Fibroblast of the aortic adventitia (primary cell): ENCODE results near the gene TRRAP. TPM values are rescaled to one million over a fixed set of nuclear protein-coding genes. Genes with fewer than 3 reads are reported as not detected.

Experiments used
- DNase-seq: peaks from one replicate; pipeline ENCODE4 v3.0.0-alpha.2; 2010; ENCODE audit warnings: low read depth
- H3K4me3 ChIP-seq: 2 replicates; pipeline ENCODE4 v1.5.1; 2011; ENCODE audit warnings: low read depth, mild to moderate bottlenecking, control low read depth, low read length, moderate library complexity
- total RNA-seq: library from RNA; depleted of rRNA; stranded (reverse); fragments of >200 nt; gene quantifications from 2 replicates; pipeline ENCODE4 v1.2.3, GENCODE V29; 2012; ENCODE audit warnings: low replicate concordance
- TF ChIP-seq, protein P1 (sequence below): IDR thresholded peaks from 2 replicates; pipeline ENCODE4 v1.5.1; 2011; ENCODE audit warnings: mild to moderate bottlenecking, low read length, control low read depth, inconsistent platforms; ENCODE audit not compliant: insufficient read depth

The TRRAP gene
- total RNA-seq, 1 donor, result 17.4 TPM

DNA sequence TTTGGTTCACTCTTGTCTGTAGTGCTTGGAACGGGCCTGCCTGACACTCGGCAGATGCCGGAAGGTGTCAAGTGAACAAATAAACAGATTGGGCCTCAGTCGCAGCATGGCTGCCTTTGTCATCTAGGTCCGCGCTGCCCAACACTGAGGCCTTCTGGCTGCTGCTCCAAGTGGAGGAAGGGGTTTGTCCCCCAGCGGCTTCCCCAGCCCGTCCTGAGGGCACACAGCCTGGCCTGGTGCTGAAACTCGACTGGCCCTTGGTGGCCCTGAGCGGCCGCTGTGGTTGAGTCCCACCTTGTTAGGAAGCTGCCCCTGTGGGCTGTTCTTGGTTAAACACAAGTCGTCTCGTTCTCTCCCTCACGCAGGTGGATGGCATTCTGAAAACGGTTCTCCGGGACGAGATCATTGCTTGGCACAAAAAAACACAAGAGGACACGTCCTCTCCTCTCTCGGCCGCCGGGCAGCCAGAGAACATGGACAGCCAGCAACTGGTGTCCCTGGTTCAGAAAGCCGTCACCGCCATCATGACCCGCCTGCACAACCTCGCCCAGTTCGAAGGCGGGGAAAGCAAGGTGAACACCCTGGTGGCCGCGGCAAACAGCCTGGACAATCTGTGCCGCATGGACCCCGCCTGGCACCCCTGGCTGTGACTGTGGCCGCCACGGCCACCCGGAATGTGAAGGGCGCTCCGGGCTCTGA is 133.5 kb downstream of the TRRAP start:
- no peak overlapping the region for H3K4me3 ChIP-seq
- no peak for DNase-seq
- TF ChIP-seq, protein P1, sequence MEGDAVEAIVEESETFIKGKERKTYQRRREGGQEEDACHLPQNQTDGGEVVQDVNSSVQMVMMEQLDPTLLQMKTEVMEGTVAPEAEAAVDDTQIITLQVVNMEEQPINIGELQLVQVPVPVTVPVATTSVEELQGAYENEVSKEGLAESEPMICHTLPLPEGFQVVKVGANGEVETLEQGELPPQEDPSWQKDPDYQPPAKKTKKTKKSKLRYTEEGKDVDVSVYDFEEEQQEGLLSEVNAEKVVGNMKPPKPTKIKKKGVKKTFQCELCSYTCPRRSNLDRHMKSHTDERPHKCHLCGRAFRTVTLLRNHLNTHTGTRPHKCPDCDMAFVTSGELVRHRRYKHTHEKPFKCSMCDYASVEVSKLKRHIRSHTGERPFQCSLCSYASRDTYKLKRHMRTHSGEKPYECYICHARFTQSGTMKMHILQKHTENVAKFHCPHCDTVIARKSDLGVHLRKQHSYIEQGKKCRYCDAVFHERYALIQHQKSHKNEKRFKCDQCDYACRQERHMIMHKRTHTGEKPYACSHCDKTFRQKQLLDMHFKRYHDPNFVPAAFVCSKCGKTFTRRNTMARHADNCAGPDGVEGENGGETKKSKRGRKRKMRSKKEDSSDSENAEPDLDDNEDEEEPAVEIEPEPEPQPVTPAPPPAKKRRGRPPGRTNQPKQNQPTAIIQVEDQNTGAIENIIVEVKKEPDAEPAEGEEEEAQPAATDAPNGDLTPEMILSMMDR, result no peak

DNA sequence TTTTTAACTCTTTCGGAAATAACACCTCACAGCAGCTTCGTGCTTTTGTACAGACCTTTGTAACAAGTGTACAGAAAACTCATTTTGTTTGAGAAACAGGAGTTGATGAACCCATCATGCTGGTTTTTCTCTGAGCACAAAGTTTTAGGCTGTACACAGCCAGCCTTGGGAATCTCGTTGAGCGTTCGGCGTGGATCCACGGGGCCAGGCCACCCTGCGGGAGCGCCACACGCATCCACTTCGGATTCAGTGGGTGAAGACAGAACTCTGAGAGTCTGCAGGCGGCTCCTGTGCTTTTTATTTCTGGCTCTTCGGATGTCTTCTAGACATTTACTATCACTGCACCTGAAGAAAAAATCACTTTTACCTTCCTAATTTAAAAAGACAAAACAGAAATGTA is 134.4 kb downstream of the TRRAP start:
- DNase-seq, result no peak
- TF ChIP-seq, protein P1, result no peak
- H3K4me3 ChIP-seq, result no peak overlapping the region

DNA sequence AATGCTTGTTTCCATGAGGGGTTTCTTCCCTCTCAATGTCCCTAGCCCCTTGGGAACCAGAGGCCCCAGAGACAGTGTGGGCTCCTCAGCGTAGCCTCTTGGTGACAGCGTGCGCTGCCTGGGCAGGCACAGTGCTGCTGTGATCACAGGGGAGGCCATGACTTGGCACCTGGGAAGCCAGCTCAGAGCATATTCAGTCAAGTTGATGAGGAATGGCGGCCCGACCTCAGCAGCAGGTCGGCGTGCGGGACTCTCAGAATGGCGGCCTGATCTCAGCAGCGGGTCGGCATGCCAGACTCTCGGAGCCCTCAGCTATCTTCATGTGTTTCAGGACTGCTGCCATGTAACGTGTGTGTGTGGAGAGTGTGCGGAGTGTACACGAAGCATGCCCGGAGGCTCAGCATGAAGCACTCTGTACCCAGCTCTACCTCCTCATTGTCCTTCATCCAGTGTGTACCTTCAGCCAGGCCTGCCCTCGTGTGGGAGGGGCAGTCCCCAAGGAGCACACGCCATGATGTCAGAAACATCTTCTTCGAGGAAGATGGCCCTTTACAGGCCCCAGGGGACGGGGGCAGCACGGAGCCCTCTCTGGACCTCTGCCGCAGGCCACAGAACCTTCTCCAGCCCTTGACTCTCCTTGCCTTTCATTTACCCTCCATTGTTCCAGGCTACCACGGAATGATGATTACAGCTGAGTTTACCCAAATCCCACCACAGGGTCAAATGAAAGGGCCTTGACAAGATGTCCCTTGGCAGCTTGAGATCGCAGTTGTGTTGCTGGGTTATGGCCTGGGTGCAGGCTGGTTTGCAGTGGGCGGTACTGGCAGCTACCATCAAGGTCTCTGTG is 135.2 kb downstream of the TRRAP start:
- no peak for DNase-seq
- no peak overlapping the region for H3K4me3 ChIP-seq
- TF ChIP-seq, protein P1, result no peak

DNA sequence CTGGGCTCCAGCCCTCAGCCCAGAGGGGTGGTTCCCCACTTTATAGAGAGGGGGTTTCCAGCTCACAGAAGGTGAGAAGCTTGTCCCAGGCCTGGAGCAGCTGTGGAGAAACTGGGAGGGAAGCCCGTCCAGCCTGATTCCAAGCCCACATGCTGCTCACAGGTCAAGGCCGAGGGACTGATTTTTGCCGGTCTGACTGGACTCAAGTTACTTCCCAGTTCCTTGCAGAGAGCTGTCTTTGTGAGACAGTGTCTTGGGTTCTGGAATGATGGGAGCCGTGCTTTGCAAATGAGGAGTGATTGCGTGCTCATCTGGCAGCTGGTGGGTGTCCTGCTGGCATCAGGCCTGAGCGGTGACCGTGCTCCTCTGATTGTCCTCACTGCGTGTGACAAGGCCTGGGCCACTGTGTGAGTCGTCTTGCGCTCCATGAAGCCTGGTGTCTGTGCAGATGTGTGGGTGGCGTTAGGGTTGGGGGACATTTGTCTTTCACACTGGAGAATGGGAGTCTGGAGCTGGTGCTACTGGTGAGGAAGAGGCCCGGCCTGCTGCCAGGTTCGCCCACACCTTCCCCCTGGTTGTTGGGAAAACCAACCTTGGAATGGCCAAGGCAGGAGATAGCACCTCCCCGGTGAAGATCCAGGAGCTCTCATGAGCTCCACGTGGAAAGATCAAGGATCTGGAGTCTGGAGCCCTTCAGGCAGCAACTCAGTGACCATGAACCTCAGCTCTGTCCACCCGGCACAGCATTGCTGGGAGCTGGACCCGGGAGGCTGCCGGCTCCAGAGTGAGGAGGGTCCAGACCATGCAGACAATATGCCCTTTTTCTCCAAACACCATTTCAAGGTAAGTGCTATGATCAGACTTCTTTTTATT is 136.0 kb downstream of the TRRAP start:
- TF ChIP-seq, protein P1, result no peak
- DNase-seq, result no peak
- H3K4me3 ChIP-seq, result no peak overlapping the region

DNA sequence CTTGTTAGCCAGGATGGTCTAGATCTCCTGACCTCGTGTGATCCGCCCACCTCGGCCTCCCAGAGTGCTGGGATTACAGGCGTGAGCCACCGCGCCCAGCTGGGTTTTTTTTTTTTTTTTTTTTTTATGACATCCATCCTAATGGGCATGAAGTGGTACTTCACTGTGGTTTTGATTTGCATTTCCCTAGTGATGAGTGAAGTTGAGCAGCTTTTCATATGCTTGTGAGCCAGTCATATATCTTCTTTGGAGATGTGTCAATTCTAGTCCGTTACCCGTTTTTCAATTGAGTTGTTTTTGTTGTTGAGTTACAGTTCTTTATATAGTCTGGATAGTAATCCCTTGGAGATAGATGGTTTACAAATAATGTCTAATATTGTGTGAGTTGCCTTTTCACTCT is 137.9 kb downstream of the TRRAP start:
- no peak overlapping the region for H3K4me3 ChIP-seq
- DNase-seq, result no peak
- TF ChIP-seq, protein P1, result no peak

DNA sequence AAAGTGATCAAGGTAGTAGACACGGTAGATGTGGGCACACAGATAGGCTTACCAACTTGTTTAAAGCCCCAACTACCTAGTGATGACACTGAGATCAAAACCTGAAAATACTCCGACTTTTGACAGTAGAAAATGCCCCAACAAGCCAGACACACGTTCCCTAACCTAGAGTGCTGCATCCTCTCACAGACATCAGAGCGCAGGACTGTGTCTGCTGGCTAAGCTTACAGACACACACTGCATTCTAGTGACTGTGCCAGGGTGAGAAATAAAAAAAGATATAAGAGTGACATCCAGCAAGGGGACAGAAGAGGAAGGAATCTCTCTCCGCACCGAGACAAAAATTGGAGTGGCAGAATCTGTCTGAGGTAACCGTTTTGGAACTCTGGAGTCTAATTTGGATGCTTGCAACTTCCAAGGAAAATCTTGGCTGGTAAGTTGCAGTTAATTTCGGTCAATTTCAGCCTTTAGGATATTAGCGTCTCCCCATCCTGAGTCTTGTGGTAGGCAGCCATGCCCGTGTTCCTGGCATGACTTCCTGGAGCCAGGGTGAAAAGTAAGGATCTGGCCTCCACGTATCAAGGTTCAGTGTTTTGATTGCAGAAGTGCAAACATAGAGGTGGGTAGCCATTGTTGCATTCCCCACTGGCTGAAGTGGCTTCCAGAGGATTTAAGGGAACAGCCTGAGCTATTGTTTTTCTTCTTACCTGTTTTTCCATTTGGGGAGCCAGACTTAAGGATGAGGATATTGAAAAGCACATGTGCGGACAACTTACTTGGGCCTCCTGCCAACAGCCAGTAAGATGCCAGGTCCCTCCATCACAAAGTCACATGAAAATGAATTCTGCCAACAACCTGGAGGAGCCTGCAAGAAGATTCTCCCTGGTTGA is 141.4 kb downstream of the TRRAP start:
- TF ChIP-seq, protein P1, result no peak
- no peak overlapping the region for H3K4me3 ChIP-seq
- no peak for DNase-seq
